ENCODE data around the gene PTPRD.

The PTPRD gene

GRCh38 chr9:10226996-10227395, 385.8 kb downstream of the PTPRD start:
- no peaks in the 10 kb centered on the region for H3K27me3 ChIP-seq (ENCODE audit: low read length)
- H3F3A ChIP-seq (ENCODE audit: insufficient read depth), result no peaks in the 10 kb centered on the region
- no peak overlapping the region for H3K4me3 ChIP-seq (ENCODE audit: insufficient read depth, low read length, poor library complexity, severe bottlenecking)
- no peak overlapping the region for H2AFZ ChIP-seq (ENCODE audit: low read depth, low read length, severe bottlenecking)
- no peaks in the 10 kb centered on the region for H3K9me2 ChIP-seq (replicated peaks; ENCODE audit: insufficient read depth, low read length)
- no peak overlapping the region for H3K27ac ChIP-seq (ENCODE audit: low read depth, low read length)
- H3K9ac ChIP-seq (ENCODE audit: low read length), result no peak overlapping the region
- no peaks in the 10 kb centered on the region for H4K20me1 ChIP-seq (ENCODE audit: low read depth, low read length)
- no peaks in the 10 kb centered on the region for H3K36me3 ChIP-seq (ENCODE audit: low read length)
- H3K79me2 ChIP-seq (ENCODE audit: insufficient read depth, low read length), result no peaks in the 10 kb centered on the region
- H3K9me3 ChIP-seq (ENCODE audit: insufficient read depth, low read length), result no peaks in the 10 kb centered on the region
- no peak overlapping the region for H3K4me2 ChIP-seq (ENCODE audit: low read depth, low read length, poor library complexity, severe bottlenecking)
- TF ChIP-seq EZH2phosphoT487 (conservative IDR thresholded peaks at IDR 0.05; ENCODE audit: low read length) (no peak), CTCF (IDR thresholded peaks at IDR 0.05; ENCODE audit: insufficient read depth, low read length, poor library complexity, severe bottlenecking) (no peak)

- TF ChIP-seq EZH2phosphoT487 (conservative IDR thresholded peaks at IDR 0.05; ENCODE audit: low read length) (no peak), CTCF (IDR thresholded peaks at IDR 0.05; ENCODE audit: insufficient read depth, low read length, poor library complexity, severe bottlenecking) (no peak)
Measured at GRCh38 chr9:10212702-10213101, 400.1 kb downstream of the PTPRD start.

GRCh38 chr9:10208691-10209069, 404.1 kb downstream of the PTPRD start:
- no peak for TF ChIP-seq EZH2phosphoT487 (conservative IDR thresholded peaks at IDR 0.05; ENCODE audit: low read length)
- no peak for TF ChIP-seq CTCF (IDR thresholded peaks at IDR 0.05; ENCODE audit: insufficient read depth, low read length, poor library complexity, severe bottlenecking)
- Histone ChIP-seq H3K36me3 (ENCODE audit: low read length) (no peaks in the 10 kb centered on the region), H3K27ac (ENCODE audit: low read depth, low read length) (peak overlapping the region; percentile 86), H3F3A (ENCODE audit: insufficient read depth) (peaks cover 11% of the 10 kb centered on the region), H3K4me2 (ENCODE audit: low read depth, low read length, poor library complexity, severe bottlenecking) (peak overlapping the region; percentile 80), H2AFZ (ENCODE audit: low read depth, low read length, severe bottlenecking) (peak overlapping the region; percentile 75), H3K79me2 (ENCODE audit: insufficient read depth, low read length) (no peaks in the 10 kb centered on the region), H3K9me2 (replicated peaks; ENCODE audit: insufficient read depth, low read length) (no peaks in the 10 kb centered on the region), H3K9ac (ENCODE audit: low read length) (peak overlapping the region; percentile 59), H3K9me3 (ENCODE audit: insufficient read depth, low read length) (no peaks in the 10 kb centered on the region), H4K20me1 (ENCODE audit: low read depth, low read length) (no peaks in the 10 kb centered on the region), H3K27me3 (ENCODE audit: low read length) (no peaks in the 10 kb centered on the region), H3K4me3 (ENCODE audit: insufficient read depth, low read length, poor library complexity, severe bottlenecking) (peak overlapping the region; percentile 53)

More at GRCh38 chr9:10212702-10213101, 400.1 kb downstream of the PTPRD start:
- Histone ChIP-seq H3K36me3 (ENCODE audit: low read length) (no peaks in the 10 kb centered on the region), H4K20me1 (ENCODE audit: low read depth, low read length) (no peaks in the 10 kb centered on the region), H3K9ac (ENCODE audit: low read length) (no peak overlapping the region), H3K27me3 (ENCODE audit: low read length) (no peaks in the 10 kb centered on the region), H3K9me3 (ENCODE audit: insufficient read depth, low read length) (no peaks in the 10 kb centered on the region), H3K9me2 (replicated peaks; ENCODE audit: insufficient read depth, low read length) (no peaks in the 10 kb centered on the region), H3K79me2 (ENCODE audit: insufficient read depth, low read length) (no peaks in the 10 kb centered on the region), H3K4me2 (ENCODE audit: low read depth, low read length, poor library complexity, severe bottlenecking) (no peak overlapping the region), H2AFZ (ENCODE audit: low read depth, low read length, severe bottlenecking) (no peak overlapping the region), H3K4me3 (ENCODE audit: insufficient read depth, low read length, poor library complexity, severe bottlenecking) (no peak overlapping the region), H3K27ac (ENCODE audit: low read depth, low read length) (no peak overlapping the region), H3F3A (ENCODE audit: insufficient read depth) (peaks cover 4% of the 10 kb centered on the region)
